SHP77 (cell line): Measurements from ENCODE around the gene C1orf116.

Experiments
- DNase-seq, 2 experiments: peaks; one replicate each; lab custom pipeline; 2025; lab: John Stamatoyannopoulos, UW

C1orf116 gene

DNA sequence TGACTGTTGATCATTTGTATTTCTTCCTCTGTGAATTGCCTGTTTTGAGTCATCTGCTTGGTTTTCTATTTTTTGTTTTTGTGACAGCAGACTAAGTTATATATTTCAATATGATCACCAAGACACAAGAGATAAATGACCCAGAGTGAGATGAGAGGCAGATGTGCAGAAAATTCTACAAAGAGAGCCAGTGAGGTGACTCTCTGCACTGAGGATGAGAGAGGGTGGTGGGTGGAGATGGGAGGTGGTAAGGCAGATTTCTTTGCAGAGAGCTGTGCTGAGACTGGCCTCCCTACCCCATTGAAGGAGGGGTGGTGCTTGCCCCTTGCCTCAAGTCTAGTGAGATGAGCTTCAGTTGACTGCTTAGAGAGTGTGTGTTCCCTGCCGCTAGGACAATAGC, 44.7 kb downstream of the C1orf116 start:
- no peak for DNase-seq

DNA sequence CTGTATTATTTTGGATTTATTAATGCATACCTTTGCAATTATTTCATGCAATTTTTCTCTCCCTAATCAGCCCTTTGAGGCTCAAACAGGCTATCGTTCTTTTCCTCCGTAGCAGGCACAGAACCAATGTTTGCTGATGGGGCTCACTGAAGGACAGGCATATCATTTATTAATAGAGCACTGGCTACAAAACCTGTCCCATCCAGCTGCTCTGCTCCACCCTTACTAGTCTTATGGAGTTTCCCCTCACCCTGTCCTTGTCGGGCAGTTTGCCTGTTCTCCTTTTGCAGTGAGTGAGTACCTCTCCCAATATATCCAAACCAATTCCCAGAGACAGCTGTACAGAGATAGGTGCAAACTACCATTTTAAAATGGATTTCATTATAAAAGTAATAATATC, 45.7 kb downstream of the C1orf116 start:
- no peak for DNase-seq

DNA sequence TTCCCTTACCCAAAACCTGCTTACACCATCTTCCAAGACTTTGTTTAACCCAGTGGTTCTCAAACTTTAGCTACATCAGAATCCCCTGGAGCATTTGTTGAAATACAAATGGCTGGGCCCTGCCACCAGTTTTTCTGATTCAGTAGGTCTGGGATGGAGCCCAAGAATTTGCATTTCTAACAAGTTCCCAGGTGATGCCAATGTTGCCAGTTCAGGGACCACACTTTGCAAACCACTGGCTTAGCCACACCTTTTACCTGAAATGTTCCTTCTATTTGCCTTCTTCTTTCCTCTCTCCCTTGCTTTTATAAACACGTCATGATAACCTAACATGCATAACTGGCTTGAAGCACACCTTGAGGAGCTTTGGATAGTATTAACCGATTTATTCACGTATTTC, 46.2 kb downstream of the C1orf116 start:
- DNase-seq: no peak

DNA sequence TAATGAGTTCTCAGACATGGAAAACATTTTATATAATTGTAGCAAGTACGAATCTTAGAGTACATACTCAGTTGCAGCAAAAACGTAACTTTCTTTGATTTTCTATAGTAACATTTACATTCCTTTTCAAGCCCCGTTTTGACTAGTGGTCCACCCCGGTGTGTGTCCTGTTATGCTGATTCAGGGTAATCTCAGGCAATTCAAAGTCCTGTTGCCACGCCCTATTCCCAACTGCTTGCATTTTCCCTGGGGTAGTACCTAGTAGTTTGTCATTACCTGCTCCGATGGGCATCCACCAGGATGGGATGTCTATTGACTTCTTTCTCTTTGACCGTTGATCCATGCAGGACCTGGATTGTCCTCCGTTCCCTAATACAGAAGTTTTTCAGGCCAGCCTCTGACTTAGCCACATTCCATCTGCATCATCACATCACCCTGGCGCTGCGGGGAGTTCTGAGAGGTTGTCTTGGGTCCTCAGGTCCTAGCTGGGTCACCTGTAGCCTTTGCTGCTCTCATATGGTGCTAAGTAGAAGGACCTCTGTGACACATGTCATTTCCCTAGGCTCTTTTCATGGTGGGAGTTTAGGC, 47.3 kb downstream of the C1orf116 start:
- no peak for DNase-seq

DNA sequence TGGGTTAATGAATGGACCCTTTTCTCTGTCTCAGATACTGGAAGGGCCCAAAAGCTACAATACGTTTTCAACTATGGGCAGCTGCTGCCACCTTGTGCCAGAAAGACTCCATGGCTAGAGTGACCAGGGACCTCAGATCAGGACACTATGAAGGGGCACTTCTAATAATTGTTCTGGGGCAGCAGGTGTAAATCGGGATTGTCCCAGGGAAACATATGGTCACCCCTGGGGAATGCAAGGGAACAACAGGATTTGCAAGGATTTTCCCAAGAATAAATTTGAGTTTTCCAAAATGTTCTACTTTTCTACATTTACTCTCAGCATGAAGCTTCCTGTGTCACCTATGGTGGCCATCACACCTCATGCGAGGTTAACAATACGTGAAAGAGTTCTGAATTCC, 50.3 kb downstream of the C1orf116 start:
- DNase-seq: peak; percentile 34 to 49

DNA sequence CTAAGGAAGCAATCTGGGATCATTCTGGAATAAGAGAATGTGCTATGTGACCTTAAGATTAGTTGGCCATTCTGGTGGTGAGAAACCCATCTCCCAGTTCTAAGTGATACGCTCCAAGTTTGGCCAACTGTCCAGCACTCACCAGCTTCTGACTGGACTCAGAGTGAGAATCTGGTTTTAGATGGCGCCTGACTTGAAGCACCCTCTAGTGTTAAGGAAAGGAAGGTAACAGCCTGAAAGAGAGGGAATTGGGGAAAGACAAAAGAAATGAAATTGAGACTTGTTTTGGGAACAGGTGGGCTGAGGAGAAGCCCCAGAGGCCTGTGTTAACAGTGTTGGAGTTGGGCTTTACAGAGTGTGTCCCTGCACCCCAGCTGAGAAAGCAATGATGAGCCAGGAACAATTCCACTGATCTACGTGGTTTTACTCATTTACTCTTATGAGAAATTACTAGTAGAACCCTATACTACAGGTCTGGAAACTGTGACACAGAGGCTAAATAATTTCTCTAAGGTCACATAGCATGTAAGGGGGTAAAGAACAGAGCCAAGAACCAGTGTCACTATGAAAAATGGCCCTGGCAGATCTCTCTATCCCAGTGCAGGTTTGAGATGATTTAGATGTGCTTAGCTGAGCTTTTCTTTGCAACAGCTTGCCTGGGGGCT, 53.0 kb downstream of the C1orf116 start:
- peak in 1 of 2 experiments; percentile 16 for DNase-seq

DNA sequence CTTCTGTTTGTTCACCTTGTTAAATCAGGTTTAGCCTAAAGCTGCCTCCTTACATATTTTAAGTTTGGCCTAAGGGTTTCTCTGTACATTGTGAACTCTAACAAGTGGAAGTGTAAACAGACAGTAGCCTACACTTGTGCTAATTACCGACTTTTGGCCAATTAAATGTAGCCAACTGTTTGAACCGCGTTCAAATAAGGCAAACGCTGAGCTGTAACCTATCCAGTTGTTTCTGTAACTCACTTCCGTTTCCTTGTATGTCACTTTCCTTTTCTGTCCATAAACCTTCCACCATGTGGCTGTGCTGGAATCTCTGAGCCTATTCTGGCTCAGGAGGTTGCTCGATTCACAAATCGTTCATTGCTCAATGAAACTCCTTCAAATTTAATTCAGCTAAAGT, 54.3 kb downstream of the C1orf116 start:
- DNase-seq: no peak

DNA sequence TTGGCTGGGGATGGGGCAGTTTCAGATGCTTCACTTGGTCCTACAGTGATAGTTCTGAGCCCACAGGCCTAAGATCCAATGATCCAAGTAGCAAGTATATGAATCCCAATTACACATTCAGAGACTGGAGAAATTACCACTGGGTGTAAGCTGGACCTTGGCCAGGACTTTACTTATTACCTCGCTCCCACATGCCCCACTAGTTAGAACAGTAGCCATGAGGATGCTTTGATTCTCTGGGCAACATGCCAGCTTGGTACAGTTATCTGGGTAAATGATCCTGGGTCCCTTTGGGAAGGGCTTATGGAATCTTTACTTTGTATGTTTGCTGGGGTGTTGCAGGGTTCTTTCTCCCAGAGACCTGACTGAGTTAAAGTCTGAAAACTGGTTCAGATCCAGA, 57.2 kb downstream of the C1orf116 start:
- no peak for DNase-seq

DNA sequence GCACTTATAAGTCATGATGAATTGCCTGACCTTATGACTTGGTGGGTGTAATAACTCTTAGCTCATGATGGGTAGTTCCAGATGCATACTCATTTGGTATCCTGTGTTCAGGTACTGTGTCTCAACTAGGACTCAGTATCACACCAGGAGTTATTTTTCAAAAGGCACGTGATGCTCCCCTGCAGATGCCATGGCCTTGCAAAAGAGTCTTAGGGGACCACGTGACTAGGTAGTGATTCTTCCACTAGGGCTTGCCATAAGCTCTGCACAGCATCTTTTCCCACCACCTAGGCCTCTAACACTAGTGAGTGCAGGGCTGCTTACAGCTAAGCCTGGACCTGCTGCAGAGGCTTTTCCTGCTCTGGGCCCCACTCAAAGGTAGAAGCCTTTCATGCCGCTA, 58.4 kb downstream of the C1orf116 start:
- no peak for DNase-seq

DNA sequence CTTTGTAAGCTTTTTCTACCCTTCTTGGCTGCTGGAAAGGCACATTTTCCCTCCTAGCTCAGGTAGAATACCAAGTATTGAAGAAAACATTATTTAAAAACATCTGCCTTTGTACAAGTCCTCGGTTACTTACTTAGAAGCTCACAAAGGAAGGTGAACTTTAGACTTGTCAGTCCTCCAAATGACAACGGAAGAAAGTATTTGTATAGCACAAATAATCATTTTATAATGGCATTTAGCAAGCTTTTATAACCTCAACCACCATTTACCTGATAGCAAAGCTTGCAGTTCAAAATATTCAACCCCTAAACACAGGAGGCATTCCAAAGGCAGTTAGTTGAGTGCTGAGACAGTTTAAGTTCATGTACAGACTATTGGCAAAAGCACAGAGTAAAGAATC, 59.8 kb downstream of the C1orf116 start:
- no peak for DNase-seq

DNA sequence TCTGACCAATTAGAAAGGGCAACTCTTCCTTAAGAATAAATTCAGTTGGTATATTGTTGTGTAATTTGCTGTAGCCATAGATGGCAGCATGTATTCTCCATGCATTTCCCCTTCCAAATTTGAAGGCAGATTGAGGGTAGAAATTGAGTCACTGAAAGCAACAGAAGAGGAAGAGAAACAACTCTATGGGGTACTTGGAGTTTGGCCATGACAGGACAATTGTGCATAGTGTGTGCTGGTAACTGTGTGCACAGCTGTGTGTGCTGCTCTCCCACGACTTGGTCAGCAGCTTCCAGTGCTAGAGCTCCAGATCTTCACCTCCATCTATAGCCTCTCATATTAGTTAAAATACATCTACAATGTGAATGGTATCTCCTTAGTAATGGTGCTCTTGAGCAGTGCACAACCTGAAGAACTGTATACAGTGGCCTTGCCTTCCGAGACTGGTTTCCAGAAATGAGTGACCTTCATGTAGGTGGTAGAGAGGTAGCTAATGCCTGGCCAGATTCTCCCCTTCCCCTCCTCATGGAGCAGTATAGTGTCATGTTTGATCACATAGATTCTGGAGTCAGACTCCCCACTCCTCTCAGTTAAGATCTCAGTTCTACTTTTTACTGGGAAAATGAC, 61.4 kb downstream of the C1orf116 start:
- no peak for DNase-seq

DNA sequence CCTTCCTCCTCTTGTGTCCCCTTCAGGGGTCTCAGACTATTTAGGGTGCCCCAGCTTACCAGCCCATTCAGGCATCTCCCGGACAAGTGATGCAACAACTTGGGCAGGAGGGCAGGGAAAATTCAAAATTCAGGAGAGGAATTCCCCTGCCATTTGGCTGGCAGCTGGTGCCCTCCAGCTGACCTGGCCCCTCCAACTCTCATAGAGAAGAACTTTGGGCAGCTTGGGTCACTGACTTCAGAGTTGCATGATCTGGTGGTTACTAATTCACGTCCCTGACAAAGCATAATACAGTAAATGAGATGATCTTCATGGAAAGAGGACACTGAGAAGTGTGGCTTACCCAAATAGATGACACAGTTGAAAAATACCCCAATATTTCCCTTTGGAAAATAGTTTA, 62.1 kb downstream of the C1orf116 start, which contains the start of gene FCAMR:
TSS of gene FCAMR (minus strand) at position 15 of the 400 bp plus-strand sequence. CDS start 335 bp downstream, outside the sequence.
- no peak for DNase-seq

DNA sequence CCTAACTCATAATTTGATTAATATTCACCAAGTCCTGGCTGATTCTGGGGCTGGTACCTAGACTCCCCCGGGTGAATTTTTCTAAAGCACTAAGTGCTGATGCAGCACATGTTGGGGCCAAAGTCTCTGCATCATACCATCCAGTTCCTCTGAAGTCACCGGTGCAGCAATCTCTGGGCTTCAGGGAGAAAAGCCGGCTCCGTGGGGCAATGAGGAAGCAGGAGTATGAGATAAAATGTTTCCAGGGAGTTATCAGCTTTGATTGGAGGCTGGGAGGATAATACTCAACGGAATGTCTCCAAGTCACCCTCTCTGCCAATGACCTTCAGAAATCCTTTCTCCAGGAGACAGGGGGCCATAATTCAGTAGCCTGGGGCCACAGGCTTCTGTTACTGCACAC, 63.5 kb downstream of the C1orf116 start:
- no peak for DNase-seq
